HEK293 (cell line): ENCODE measurements around the gene COL9A2.

Source experiments
- CTCF ChIA-PET: fragments of 350-600 bp; formaldehyde crosslinking; extraction: SDS; loops from one replicate; lab custom pipeline; 2021; ENCODE audit warnings: antibody characterized with exemption; lab: Yijun Ruan, JAX
- POLR2A ChIA-PET: fragments of 300-600 bp; formaldehyde crosslinking; extraction: SDS; loops from one replicate; lab custom pipeline; 2020; ENCODE audit warnings: antibody characterized with exemption, inconsistent platforms; lab: Yijun Ruan, JAX
- H3K27ac ChIP-seq: fragments of 200-500 bp; sonication (Bioruptor generic); 2 replicates; pipeline ENCODE4 v1.5.1; 2014; ENCODE audit warnings: low read depth, low read length, control low read depth, inconsistent platforms; ENCODE audit errors: extremely low read depth
- H3K36me3 ChIP-seq, 2 experiments: fragments of 200-500 bp in 1 of 2; sonication (Bioruptor generic) in 1 of 2; 1 replicate in 1 of 2; 2 replicates in 1 of 2; pipeline ENCODE4 v1.5.1; 2014 to 2017; ENCODE audit warnings: inconsistent platforms in 2 of 2, low read length in 2 of 2; ENCODE audit not compliant: control insufficient read depth in 2 of 2, insufficient read depth in 1 of 2
- H3K4me1 ChIP-seq: fragments of 200-500 bp; sonication (Bioruptor generic); 2 replicates; pipeline ENCODE4 v1.5.1; 2014; ENCODE audit warnings: mild to moderate bottlenecking, low read length, inconsistent platforms; ENCODE audit not compliant: control insufficient read depth, insufficient read depth
- H3K4me3 ChIP-seq: 2 replicates; pipeline ENCODE4 v1.5.1; 2011; ENCODE audit warnings: low read depth, mild to moderate bottlenecking, control low read depth, low read length, moderate library complexity
- H3K9me3 ChIP-seq: fragments of 200-500 bp; sonication (Bioruptor generic); 2 replicates; pipeline ENCODE4 v1.5.1; 2014; ENCODE audit warnings: low read depth, low read length, inconsistent platforms; ENCODE audit not compliant: control insufficient read depth, insufficient read depth
- BCL11A ChIP-seq: fragments of 450-650 bp; formaldehyde crosslinking; IDR thresholded peaks from 2 replicates; pipeline ENCODE4 v1.5.1; 2016; ENCODE audit warnings: low read depth, missing biosample characterization, missing genetic modification characterization
- MYNN ChIP-seq: fragments of 450-650 bp; formaldehyde crosslinking; IDR thresholded peaks from 2 replicates; pipeline ENCODE4 v1.5.1; 2016; ENCODE audit warnings: missing biosample characterization, missing genetic modification characterization, borderline replicate concordance
- PRDM1 ChIP-seq: fragments of 450-650 bp; formaldehyde crosslinking; IDR thresholded peaks from 2 replicates; pipeline ENCODE4; 2016; ENCODE audit warnings: missing biosample characterization, missing genetic modification characterization
- SP3 ChIP-seq: fragments of 450-650 bp; formaldehyde crosslinking; IDR thresholded peaks from 2 replicates; pipeline ENCODE4 v1.5.1; 2016; ENCODE audit warnings: missing biosample characterization, missing genetic modification characterization
- ZNF112 ChIP-seq: fragments of 450-650 bp; formaldehyde crosslinking; IDR thresholded peaks from 2 replicates; pipeline ENCODE4 v1.5.0; 2017; ENCODE audit warnings: missing biosample characterization, missing genetic modification characterization
- ZNF548 ChIP-seq: fragments of 450-650 bp; formaldehyde crosslinking; IDR thresholded peaks from 2 replicates; pipeline ENCODE4 v1.5.1; 2016; ENCODE audit warnings: missing biosample characterization, missing genetic modification characterization
- ZNF558 ChIP-seq: fragments of 450-650 bp; formaldehyde crosslinking; IDR thresholded peaks from 2 replicates; pipeline ENCODE4 v1.5.1; 2016; ENCODE audit warnings: missing biosample characterization, missing genetic modification characterization
- ZNF660 ChIP-seq: fragments of 450-650 bp; IDR thresholded peaks from 2 replicates; pipeline ENCODE4 v1.5.1; 2018; ENCODE audit warnings: missing biosample characterization, mild to moderate bottlenecking, missing genetic modification characterization
- ZNF707 ChIP-seq: fragments of 450-650 bp; formaldehyde crosslinking; IDR thresholded peaks from 2 replicates; pipeline ENCODE4 v1.5.1; 2016; ENCODE audit warnings: missing biosample characterization, missing genetic modification characterization
- ZNF747 ChIP-seq: fragments of 450-650 bp; formaldehyde crosslinking; IDR thresholded peaks from 2 replicates; pipeline ENCODE4 v1.5.1; 2016; ENCODE audit warnings: missing biosample characterization, missing genetic modification characterization
- TF ChIP-seq, protein P1 (sequence below): fragments of 450-650 bp; formaldehyde crosslinking; IDR thresholded peaks from 2 replicates; pipeline ENCODE4 v1.5.1; 2016; ENCODE audit warnings: missing biosample characterization, missing genetic modification characterization
- TF ChIP-seq, protein P2 (sequence below): fragments of 450-650 bp; formaldehyde crosslinking; IDR thresholded peaks from 2 replicates; pipeline ENCODE4 v1.5.1; 2016; ENCODE audit warnings: missing biosample characterization, missing genetic modification characterization
- TF ChIP-seq, protein P3 (sequence below): fragments of 450-650 bp; formaldehyde crosslinking; IDR thresholded peaks from 2 replicates; pipeline ENCODE4 v1.5.1; 2017; ENCODE audit warnings: missing biosample characterization, missing genetic modification characterization
- TF ChIP-seq, protein P4 (sequence below): fragments of 450-650 bp; formaldehyde crosslinking; IDR thresholded peaks from 2 replicates; pipeline ENCODE4 v1.5.1; 2016; ENCODE audit warnings: missing biosample characterization, missing genetic modification characterization
- TF ChIP-seq, protein P5 (sequence below): fragments of 450-650 bp; formaldehyde crosslinking; IDR thresholded peaks from 2 replicates; pipeline ENCODE4 v1.5.1; 2016; ENCODE audit warnings: missing biosample characterization, missing genetic modification characterization, borderline replicate concordance

Gene COL9A2

DNA sequence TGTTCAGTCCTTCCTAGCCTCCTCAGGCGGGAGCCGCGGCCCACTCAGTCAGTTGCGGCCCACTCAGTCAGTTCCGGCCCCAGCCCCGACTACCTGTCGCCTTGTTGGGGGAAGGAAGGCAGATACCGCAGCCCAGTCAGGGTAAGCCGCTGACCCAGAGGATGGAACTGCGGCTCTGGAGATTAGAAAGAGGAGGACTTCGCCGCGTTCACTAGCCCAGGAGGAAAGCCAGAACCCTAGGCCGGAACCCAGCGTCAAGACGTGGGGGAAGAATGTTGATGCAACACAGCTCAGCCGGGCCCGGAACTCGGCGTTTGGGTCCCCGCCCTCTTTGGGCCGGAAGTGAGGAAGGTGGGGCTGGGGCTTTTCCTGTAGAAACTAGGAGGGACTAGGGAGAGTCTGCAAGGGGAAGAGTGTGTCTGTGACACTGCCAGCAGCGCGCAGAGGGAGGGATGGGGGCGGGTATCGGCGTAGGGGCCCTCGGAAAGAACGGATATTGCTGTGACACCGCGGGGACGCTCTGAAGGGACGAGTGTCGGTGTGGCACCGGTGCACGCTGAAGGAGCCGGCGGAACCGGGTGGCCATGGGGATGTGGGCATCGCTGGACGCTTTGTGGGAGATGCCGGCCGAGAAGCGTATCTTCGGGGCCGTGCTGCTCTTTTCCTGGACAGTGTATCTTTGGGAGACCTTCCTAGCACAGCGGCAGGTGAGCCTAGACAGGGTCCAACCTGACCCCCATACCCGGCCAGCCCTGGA lies 59.2 kb downstream of the COL9A2 start, which contains the start of gene ZMPSTE24 (continued):
- TF ChIP-seq BCL11A (tag by site-specific recombination), result 0 out of 2 replicates have a peak, but pooled peaks have one; percentile 31
- peak; percentile 100 for TF ChIP-seq SP3 (tag by site-specific recombination)
- TF ChIP-seq, all 188 proteins: peak for 120

DNA sequence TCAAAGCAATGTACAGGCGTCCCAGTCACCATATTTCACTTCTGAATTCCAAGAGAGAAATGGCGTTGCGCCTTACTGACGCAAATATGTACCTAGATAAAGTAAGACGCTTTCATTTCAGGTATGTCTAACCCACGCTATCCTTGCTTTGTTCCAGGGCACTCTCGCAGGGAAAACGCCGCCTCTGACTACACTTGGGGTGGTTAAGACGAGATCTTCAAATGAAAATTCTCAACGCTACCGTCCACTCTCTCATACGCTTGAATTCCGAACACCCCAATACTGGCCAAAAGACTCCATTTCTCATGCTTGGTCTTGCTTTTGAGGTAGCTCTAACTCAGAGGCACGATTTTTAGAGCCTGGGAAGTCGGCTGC lies 59.8 kb downstream of the COL9A2 start:
- CTCF ChIA-PET, result interaction anchor here (1.2 to 1.6 kb wide), 2 partner anchors 86 to 105 kb away, joined by 4 to 5 read pairs; no protein-coding TSS in a partner anchor
- POLR2A ChIA-PET, result interaction anchor here (0.6 to 1.8 kb wide), 17 partner anchors 9 to 443 kb away, joined by 3 to 13 read pairs (median 4); partner anchors contain the start of genes CAP1, RLF and TMCO2
- H3K27ac ChIP-seq, result peak overlapping the region; percentile 85

More for the DNA sequence above, 59.8 kb downstream of the COL9A2 start:
- Histone ChIP-seq H3K4me1 (no peaks in the 10 kb centered on the region), H3K36me3 (peaks cover 14 to 29% of the 10 kb centered on the region in 2 experiments; a peak in 2 of 3 replicates), H3K9me3 (no peaks in the 10 kb centered on the region), H3K4me3 (peak overlapping the region; percentile 89)
- no peak for TF ChIP-seq ZNF747 (tag by site-specific recombination)
- TF ChIP-seq ZNF548 (tag by site-specific recombination), result no peak
- TF ChIP-seq ZNF660 (tag by site-specific recombination), result no peak
- TF ChIP-seq, protein P1, sequence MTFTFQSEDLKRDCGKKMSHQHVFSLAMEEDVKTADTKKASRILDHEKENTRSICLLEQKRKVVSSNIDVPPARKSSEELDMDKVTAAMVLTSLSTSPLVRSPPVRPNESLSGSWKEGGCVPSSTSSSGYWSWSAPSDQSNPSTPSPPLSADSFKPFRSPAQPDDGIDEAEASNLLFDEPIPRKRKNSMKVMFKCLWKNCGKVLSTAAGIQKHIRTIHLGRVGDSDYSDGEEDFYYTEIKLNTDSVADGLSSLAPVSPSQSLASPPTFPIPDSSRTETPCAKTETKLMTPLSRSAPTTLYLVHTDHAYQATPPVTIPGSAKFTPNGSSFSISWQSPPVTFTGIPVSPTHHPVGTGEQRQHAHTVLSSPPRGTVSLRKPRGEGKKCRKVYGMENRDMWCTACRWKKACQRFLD (tag by site-specific recombination), result no peak
- TF ChIP-seq, protein P2, sequence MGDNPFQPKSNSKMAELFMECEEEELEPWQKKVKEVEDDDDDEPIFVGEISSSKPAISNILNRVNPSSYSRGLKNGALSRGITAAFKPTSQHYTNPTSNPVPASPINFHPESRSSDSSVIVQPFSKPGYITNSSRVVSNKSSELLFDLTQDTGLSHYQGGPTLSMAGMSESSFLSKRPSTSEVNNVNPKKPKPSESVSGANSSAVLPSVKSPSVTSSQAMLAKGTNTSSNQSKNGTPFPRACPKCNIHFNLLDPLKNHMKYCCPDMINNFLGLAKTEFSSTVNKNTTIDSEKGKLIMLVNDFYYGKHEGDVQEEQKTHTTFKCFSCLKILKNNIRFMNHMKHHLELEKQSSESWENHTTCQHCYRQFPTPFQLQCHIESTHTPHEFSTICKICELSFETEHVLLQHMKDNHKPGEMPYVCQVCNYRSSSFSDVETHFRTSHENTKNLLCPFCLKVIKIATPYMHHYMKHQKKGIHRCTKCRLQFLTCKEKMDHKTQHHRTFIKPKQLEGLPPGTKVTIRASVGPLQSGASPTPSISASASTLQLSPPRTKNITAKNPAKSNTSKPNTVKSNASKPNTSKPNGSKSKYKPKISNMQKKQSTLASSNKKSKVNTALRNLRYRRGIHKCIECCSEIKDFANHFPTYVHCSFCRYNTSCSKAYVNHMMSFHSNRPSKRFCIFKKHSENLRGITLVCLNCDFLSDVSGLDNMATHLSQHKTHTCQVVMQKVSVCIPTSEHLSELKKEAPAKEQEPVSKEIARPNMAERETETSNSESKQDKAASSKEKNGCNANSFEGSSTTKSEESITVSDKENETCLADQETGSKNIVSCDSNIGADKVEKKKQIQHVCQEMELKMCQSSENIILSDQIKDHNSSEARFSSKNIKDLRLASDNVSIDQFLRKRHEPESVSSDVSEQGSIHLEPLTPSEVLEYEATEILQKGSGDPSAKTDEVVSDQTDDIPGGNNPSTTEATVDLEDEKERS, result no peak
- no peak for TF ChIP-seq MYNN (tag by site-specific recombination)
- TF ChIP-seq, protein P3, sequence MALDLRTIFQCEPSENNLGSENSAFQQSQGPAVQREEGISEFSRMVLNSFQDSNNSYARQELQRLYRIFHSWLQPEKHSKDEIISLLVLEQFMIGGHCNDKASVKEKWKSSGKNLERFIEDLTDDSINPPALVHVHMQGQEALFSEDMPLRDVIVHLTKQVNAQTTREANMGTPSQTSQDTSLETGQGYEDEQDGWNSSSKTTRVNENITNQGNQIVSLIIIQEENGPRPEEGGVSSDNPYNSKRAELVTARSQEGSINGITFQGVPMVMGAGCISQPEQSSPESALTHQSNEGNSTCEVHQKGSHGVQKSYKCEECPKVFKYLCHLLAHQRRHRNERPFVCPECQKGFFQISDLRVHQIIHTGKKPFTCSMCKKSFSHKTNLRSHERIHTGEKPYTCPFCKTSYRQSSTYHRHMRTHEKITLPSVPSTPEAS, result no peak
- TF ChIP-seq ZNF112 (tag by site-specific recombination), result no peak
- TF ChIP-seq, protein P4, sequence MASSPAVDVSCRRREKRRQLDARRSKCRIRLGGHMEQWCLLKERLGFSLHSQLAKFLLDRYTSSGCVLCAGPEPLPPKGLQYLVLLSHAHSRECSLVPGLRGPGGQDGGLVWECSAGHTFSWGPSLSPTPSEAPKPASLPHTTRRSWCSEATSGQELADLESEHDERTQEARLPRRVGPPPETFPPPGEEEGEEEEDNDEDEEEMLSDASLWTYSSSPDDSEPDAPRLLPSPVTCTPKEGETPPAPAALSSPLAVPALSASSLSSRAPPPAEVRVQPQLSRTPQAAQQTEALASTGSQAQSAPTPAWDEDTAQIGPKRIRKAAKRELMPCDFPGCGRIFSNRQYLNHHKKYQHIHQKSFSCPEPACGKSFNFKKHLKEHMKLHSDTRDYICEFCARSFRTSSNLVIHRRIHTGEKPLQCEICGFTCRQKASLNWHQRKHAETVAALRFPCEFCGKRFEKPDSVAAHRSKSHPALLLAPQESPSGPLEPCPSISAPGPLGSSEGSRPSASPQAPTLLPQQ (tag by site-specific recombination), result no peak
- no peak for TF ChIP-seq PRDM1
- TF ChIP-seq ZNF707, result no peak
- TF ChIP-seq, protein P5, sequence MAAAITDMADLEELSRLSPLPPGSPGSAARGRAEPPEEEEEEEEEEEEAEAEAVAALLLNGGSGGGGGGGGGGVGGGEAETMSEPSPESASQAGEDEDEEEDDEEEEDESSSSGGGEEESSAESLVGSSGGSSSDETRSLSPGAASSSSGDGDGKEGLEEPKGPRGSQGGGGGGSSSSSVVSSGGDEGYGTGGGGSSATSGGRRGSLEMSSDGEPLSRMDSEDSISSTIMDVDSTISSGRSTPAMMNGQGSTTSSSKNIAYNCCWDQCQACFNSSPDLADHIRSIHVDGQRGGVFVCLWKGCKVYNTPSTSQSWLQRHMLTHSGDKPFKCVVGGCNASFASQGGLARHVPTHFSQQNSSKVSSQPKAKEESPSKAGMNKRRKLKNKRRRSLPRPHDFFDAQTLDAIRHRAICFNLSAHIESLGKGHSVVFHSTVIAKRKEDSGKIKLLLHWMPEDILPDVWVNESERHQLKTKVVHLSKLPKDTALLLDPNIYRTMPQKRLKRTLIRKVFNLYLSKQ (tag by site-specific recombination), result no peak
- no peak for TF ChIP-seq ZNF558
